ENCODE measurements around the gene BEX1.

DNA sequence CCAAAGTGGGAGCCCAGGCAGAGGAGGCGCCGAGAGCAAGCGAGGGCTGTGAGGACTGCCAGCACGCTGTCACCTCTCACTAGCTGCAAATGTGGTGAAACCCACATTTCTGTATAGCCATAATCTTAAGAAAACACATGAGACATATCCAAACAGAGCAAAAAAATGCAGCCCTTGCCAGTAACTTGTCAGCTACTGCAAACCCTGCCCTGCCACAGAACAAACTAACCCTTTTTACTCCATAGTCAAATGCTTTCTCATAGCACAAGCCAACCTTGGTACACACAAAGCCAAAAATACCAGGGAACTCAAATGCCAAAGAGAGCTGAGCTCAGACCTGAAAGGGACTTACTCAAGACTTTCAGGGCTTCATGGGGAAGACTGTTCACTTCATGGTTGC is 43.9 kb upstream of the BEX1 start:
- TF ChIP-seq NFRKB (IDR thresholded peaks at IDR 0.05), result no peak
- TF ChIP-seq FOXM1 (IDR thresholded peaks at IDR 0.05; ENCODE audit: borderline replicate concordance), result no peak
- no peak for TF ChIP-seq ELF4 (IDR thresholded peaks at IDR 0.05)
- no peak for TF ChIP-seq ARNT (IDR thresholded peaks at IDR 0.05)
- TF ChIP-seq BHLHE40 (IDR thresholded peaks at IDR 0.05; ENCODE audit: borderline replicate concordance), result no peak
- no peak for TF ChIP-seq SUZ12 (IDR thresholded peaks at IDR 0.05)
